WERI-Rb-1 (cell line): ENCODE results near the gene UBE2F.

Experiments used
- DNase-seq: peaks from one replicate; pipeline ENCODE4 v3.0.0-alpha.2; 2020
- H3K27ac ChIP-seq: fragments of 250-450 bp; sonication (Bioruptor Pico); 2 replicates; pipeline ENCODE4 v1.5.1; 2020; ENCODE audit warnings: mild to moderate bottlenecking, moderate library complexity
- H3K27me3 ChIP-seq: fragments of 250-450 bp; sonication (Bioruptor Pico); 2 replicates; pipeline ENCODE4 v1.5.1; 2021; ENCODE audit warnings: mild to moderate bottlenecking, low read depth, moderate library complexity; ENCODE audit not compliant: insufficient read depth, severe bottlenecking
- H3K36me3 ChIP-seq: fragments of 250-450 bp; sonication (Bioruptor Pico); 2 replicates; pipeline ENCODE4 v1.5.1; 2020; ENCODE audit warnings: mild to moderate bottlenecking, moderate library complexity
- H3K4me3 ChIP-seq: 2 replicates; pipeline ENCODE4 v1.5.1; 2011; ENCODE audit warnings: low read depth, mild to moderate bottlenecking, control low read depth, low read length
- H3K9me3 ChIP-seq: fragments of 250-450 bp; sonication (Bioruptor Pico); 2 replicates; pipeline ENCODE4 v1.5.1; 2021; ENCODE audit warnings: mild to moderate bottlenecking, moderate library complexity; ENCODE audit not compliant: severe bottlenecking
- CTCF ChIP-seq: IDR thresholded peaks from 2 replicates; pipeline ENCODE4 v1.5.1; 2011; ENCODE audit warnings: low read depth, mild to moderate bottlenecking, control low read depth, inconsistent platforms, low read length

UBE2F gene

GRCh38 chr2:238060542-238061314, 93.9 kb downstream of the UBE2F start, which contains the start of gene SCLY:
SCLY (plus strand) TSS chr2:238061001; CDS start chr2:238061055, 54 bp downstream.
- peak within 1 kb of the TSS; percentile 92 for H3K27ac ChIP-seq
- peak within 1 kb of the TSS; percentile 85 for H3K4me3 ChIP-seq
- no peaks in the 10 kb centered on the region for H3K9me3 ChIP-seq
- peaks cover 9% of the 10 kb centered on the region for H3K36me3 ChIP-seq
- DNase-seq, result peak; percentile 98
- no peaks in the 10 kb centered on the region for H3K27me3 ChIP-seq
- no peak for TF ChIP-seq CTCF

GRCh38 chr2:238061315-238062202, 94.7 kb downstream of the UBE2F start:
- Histone ChIP-seq H3K27ac (peak overlapping the region; percentile 68), H3K4me3 (peak overlapping the region; percentile 85), H3K27me3 (no peaks in the 10 kb centered on the region), H3K9me3 (no peaks in the 10 kb centered on the region), H3K36me3 (peaks cover 15% of the 10 kb centered on the region)
- no peak for TF ChIP-seq CTCF
- peak; percentile 52 for DNase-seq

- Histone ChIP-seq H3K27me3 (no peaks in the 10 kb centered on the region), H3K27ac (no peak overlapping the region), H3K36me3 (peaks cover 29% of the 10 kb centered on the region), H3K9me3 (no peaks in the 10 kb centered on the region), H3K4me3 (no peak overlapping the region)
- DNase-seq, result no peak
- no peak for TF ChIP-seq CTCF
Measured at GRCh38 chr2:238063414-238064189, 96.8 kb downstream of the UBE2F start.

GRCh38 chr2:238064376-238064775, 97.6 kb downstream of the UBE2F start:
- no peak for DNase-seq
- H3K9me3 ChIP-seq, result no peaks in the 10 kb centered on the region
- H3K4me3 ChIP-seq, result no peak overlapping the region
- H3K36me3 ChIP-seq, result peaks cover 37% of the 10 kb centered on the region
- H3K27me3 ChIP-seq, result no peaks in the 10 kb centered on the region
- H3K27ac ChIP-seq, result no peak overlapping the region
- no peak for TF ChIP-seq CTCF

GRCh38 chr2:238065071-238065846, 98.4 kb downstream of the UBE2F start:
- Histone ChIP-seq H3K27me3 (no peaks in the 10 kb centered on the region), H3K36me3 (peaks cover 43% of the 10 kb centered on the region), H3K9me3 (no peaks in the 10 kb centered on the region), H3K27ac (no peak overlapping the region), H3K4me3 (no peak overlapping the region)
- no peak for TF ChIP-seq CTCF
- DNase-seq, result no peak
